ENCODE data around the gene B9D1.
"Not testable (repeated sequence)": the region's sequence is repeated elsewhere in the genome, so short reads cannot be mapped to it uniquely, and the experiment has no call there.

Gene B9D1

DNA sequence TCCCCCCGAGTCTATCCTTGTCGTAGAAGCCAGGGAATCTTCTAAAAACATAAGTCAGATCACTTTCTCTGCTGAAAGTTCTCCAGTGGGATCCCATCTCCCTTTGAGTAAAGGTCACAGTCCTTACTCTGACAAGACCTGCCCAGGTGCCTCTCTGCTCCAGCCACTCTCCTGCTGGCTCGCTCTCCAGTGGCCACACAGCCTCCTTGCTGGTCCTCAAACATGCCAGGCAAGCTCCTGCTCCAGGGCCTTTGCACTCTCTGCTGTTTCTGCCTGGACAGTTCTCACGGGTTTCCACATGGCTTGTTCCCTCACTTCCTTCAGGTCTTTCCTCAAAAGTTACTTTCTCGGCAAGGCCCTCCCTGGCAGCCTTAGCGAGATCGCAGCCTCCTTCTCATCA is 3.4 kb downstream of the B9D1 start:
- no peak for DNase-seq (ENCODE audit: low spot score)

DNA sequence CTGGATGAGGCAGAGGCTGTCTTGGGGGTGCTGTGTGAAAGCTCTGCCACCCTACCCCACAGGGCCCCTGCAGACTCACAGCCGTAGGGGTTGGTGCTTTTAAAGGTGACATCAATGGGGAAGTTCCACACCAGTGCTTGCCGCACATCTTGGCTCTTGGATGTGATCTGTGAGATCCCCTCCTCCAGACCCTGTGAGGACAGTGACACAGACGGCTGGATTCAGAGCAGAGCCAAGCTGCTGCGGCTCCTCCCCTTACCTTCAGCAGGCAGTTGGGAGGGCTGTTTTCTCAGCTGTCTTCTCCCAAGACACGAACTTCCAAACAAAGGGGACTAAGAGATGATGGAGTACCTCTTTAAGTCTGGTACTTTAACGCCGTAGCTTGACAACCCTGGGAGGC is 4.8 kb downstream of the B9D1 start:
- no peak for DNase-seq (ENCODE audit: low spot score)

DNA sequence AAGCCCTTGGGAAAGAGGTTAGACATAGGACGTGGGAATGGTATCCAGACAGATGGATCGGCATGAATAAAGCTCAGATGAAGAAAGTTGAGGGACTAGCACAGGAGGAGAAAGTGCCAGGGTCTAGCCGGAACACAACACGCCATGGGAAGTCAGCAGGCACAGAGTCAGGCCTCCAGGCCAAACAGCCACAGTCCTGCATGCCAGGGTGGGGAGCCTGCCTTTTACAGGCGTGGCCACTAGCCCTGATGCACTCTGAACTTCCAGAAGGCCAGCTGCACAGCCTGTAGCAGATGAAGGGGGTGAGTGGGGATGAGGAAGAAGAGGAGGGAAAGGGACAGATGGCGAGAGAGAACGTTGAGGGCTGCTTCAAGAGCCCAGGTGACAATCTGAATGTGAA is 5.2 kb downstream of the B9D1 start:
- DNase-seq (ENCODE audit: low spot score), result no peak

- no peak for DNase-seq (ENCODE audit: low spot score)
Observed at GRCh38 chr17:19354748-19355147, 7.8 kb downstream of the B9D1 start.

DNA sequence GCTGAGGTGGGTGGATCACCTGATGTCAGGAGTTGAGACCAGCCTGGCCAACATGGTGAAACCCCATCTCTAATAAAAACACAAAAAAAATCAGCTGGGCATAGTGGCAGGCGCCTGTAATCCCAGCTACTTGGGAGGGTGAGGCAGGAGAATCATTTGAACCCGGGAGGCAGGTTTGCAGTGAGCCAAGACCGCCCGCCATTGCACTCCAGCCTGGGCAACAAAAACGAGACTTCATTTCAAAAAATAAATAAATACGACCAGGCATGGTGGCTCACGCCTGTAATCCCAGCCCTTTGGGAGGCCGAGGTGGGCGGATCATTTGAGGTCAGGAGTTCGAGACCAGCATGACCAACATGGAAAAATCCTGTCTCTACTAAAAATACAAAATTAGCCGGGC is 9.1 kb downstream of the B9D1 start:
- DNase-seq (ENCODE audit: low spot score), result not testable (repeated sequence)

DNA sequence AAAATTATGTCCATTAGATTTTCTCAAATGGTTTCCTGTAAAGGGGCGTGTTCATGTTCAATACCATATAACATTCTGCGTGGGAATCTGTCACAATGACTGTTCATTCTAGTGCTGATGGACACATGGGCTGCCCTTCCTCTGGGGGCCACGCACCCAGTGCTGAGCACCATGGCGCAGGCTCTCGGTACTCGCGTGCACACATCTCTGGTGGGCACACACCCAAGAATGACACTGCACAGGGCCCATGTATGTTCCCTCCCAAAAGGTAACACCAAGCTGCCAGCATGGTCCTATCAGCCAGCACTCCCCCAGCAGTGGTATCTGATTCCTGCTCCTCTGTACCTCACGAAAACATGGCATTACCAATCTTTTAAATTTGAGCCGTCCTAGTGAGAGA is 13.7 kb downstream of the B9D1 start:
- DNase-seq (ENCODE audit: low spot score), result no peak

- DNase-seq (ENCODE audit: low spot score), result no peak
Observed at GRCh38 chr17:19348081-19348650, 14.4 kb downstream of the B9D1 start.

DNA sequence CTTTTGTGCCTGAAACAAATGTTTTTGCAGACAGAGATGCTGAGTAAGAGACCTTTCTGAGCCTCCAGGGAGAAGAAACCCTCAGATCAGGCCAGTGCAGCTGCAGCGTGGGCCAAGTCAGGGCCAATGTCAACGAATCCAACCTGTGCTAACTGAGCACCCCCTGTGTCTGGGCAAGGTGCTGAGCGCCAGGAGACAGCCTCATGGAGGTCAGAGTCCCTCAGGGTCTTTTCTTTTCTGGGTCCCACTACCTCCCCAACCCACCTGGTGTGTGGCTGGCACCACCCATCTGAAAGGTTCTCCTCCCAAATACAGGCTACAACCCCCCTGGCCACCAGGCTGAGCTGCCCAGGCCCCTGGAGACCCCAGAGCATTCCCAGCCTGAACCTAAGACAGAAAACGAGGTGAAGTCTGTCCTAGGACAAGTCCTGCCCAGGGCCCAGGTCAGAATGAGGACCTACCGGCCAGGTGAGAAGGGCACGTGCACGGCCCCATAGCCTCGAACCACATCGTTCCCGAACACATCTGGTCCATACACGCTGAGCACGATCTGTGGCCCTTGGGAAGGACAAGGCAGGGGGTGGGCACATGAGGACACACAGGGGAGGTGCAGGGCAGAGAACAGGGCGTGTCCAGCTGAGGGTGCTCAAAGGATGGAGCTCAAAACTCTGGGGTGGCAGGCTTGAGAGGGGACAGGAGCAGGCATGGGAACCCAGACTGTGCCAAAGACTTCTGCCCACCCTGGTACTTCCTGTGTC is 15.0 kb downstream of the B9D1 start:
- no peak for DNase-seq (ENCODE audit: low spot score)

GRCh38 chr17:19346351-19347255 is 15.9 kb downstream of the B9D1 start:
- DNase-seq (ENCODE audit: low spot score), result no peak

DNA sequence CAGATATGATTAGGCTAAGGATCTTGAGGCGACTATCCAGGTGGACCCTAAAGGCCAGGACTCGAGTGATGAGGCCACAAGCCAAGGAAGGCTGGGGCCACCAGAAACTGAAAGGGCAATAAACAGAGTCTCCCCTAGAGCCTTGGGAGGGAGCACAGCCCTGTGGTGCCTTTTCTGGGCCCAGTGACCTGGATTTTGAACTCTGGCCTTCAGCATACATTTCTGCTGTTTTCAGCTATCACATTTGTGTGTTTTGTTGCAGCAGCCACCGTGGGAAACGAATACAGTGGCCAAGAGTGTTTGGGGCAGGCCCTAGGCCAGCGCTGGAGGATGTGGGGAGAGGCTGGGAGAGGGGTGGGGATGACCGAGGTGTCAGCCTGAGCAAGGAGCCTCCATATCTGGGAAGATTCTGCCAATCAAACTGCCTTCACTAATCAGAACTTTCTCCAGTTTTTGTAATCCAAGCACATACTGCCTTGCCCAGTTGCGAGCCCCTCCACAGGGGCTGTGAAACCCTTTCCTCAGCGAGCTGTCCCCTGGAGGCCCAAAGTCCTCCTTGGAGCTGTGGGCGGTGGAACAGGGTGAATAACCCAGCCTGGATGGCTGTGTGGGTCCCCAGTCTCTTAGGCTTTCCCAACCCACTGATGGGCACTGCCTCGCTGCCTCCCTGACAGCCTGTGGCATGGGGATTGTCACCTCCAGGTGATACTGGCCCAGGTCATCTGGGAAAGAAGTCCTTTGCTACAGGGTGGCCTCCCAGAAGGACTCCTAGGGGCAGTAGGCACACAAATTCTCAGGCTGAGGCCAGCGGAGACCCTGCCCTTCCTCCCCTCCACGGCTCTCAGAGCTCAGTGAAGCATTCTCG is 16.8 kb downstream of the B9D1 start:
- DNase-seq (ENCODE audit: low spot score), result no peak

DNA sequence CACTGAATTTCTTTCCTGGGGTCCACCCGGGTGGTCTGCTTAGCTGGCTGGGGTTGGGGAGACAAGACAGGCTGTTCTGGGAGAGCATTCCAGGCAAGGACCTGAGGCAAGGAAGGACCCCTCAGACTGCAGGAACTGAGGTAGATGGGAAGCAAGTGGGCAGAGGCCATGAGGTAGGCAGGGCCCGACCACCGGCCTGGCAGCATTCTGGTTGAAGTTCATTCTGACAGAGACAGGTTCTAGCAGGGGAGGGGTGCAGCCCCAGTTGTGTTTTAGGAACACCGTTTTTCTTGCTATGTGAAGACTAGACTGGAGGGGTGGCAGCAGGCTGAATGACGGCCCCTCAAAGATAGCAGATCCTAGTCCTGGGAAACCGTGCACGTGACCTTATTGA is 17.5 kb downstream of the B9D1 start:
- DNase-seq (ENCODE audit: low spot score), result no peak

DNA sequence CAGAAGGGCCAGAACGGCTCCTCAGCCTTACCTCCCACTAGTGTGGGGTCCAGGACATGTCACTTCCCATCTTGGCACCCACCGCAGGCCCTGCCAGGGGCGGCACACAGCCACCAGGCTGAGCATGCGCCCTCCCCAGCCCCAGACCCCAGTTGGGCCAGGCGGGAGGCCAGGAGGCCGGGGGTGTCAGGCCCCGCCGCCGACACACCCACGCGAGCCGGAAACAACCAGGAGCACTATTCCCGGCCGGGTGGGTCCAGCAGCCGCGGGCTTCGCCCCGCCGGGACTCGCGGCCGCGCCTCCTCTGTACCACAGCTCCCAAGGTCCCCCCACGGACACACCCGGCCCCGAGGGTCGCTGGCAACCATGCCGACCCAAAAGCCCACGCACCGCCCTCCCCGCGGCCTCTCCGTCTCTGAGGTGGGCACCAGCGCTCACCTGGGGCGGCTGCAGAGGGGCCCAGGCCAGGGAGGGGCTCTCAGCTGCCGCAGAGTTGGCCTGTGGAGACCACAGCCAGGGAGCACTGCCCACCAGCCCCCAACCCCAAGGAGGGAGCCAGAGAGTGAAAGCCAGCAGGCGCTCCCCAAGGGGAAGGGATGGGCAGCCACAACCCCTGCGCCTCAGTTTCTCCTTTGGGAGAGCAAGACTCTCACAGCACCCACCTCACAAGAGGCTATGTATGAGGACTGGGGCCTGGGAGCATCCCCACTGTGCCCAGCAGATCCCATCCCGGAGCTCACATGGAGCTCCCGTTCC is 18.0 kb downstream of the B9D1 start:
- DNase-seq (ENCODE audit: low spot score), result no peak

- no peak for DNase-seq (ENCODE audit: low spot score)
Observed at GRCh38 chr17:19343671-19344151, 18.8 kb downstream of the B9D1 start.

DNA sequence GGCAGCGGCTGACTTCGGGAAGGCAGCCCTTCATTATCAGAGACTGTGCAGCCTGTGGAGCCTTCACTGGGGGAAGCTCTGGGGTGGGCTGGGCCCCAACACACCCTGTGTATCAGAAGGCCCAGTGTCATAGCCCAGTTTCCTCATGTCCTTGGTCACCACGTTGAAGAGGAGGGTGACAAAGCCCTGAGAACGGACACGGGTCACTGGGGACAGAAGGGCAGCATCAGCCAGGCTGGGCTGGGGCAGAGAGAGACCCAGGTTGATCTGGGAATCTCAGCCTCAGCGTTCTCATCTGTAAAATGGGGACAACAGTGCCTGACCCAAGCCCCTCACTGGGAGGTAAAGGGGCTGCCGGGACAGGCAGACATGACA is 19.3 kb downstream of the B9D1 start:
- DNase-seq (ENCODE audit: low spot score), result no peak

- no peak for DNase-seq (ENCODE audit: low spot score)
Observed at GRCh38 chr17:19342611-19343255, 19.8 kb downstream of the B9D1 start.

DNA sequence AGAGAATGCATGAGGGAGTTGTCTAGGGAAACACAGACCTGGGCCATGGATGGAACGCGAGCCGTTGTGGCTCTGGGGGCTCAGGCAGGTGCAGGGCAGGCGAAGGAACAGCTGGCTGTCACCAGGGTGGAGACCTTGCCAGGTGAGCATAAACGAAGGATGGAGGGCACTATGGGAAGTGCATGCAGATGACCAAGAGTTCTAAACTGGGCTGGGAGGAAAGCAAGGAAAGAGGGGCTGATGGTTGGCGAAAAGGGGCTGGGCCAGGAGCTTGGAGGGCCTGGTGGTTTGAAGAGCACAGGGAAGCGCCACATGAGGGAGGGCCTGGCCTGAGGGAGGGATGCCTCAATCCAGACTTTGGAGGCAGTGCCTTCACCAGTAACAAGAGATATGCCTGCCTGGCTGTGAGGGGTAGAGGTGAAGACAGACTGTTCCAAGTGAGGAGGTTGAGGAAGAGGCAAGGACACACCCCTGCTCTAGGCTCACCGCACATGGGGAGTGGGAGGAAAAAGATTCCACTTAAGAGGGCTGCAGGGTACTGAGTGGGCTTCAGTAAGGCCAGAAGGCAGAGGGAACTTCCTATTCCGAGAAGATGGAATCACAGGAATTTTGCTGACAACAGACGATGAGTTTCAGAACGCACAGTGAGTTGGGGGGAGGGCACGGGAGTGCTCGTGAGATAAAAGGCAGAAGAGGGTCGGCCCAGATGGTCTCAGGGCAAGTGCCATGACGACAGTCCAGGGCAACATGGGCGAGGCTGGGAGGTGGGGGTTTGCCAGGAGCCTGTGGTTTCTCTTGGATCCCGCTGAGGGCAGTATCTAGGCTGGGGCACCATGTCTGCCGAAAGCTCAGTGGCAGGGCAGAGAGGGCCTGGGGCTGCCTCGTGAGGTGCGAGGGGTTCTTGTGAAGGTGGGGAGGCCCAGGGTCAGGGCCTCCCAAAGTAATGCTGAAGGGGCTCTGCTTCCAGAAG is 20.6 kb downstream of the B9D1 start:
- DNase-seq (ENCODE audit: low spot score), result no peak

DNA sequence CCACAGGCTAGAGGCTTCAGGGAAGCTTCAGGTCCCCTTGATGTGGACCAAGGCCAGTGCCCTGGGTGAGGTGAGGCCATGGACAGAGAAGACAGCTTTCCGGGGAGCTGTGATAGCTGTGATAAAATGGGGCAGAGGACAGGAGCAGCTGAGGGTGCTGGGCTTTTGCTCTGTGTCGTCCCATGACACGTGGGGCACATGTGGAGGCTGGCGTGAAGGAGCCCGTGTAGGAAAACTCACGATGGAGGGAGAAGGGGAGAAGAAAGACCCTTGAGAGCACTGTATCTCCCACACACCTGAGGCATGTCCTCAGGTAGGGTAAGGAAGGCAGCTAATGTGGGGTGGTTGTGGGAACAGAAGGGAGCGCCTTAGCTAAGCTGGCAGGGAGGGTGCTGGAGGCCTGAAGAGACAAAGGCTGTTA is 21.3 kb downstream of the B9D1 start:
- DNase-seq (ENCODE audit: low spot score), result no peak

DNA sequence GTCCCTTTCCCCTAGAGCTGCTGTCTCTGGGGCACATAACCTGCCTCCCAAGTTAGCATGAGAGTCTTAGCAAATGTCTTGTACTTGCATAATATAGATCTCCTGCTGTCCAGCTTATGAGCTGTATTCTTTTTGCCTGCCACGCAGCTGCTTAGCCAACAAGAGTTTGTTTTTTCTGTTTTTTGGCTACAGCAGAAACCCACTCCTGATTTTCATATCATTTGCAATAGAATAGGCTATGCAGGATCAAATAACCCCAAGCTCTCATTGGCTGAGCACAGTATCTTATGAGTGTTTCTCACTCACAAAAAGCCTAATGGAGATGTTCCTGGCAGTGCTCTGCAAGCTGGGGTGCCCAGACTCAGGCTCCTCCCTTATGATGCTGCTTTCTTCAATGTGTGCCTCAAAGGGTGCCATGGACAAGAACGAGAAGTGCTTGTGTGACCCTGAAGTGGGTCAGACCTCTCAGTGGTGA is 23.1 kb downstream of the B9D1 start:
- no peak for DNase-seq (ENCODE audit: low spot score)

Data from HuH-7.5 (cell line).